GM23338 (cell line): ENCODE results near the gene PAFAH2. TPM values are rescaled to one million over a fixed set of nuclear protein-coding genes. Genes with fewer than 3 reads are reported as not detected.

Source experiments
- ATAC-seq: fragments of 200-7000 bp; cut with Tn5 transposase; 3 replicates; pipeline ENCODE4 v1.9.1; 2020
- DNase-seq: peaks from one replicate; pipeline ENCODE4 v3.0.0-alpha.2; 2015; ENCODE audit warnings: low spot score
- H2AFZ ChIP-seq: fragments of 200-600 bp; sonication (generic); 2 replicates; pipeline ENCODE4 v1.8.0; 2016; ENCODE audit warnings: antibody characterized with exemption, mild to moderate bottlenecking, moderate library complexity
- H3F3A ChIP-seq: fragments of 200-600 bp; sonication (generic); replicated peaks from 2 replicates; pipeline ENCODE4 v1.8.0; 2017; ENCODE audit warnings: antibody characterized with exemption, mixed run types, low read depth
- H3K27ac ChIP-seq: fragments of 200-600 bp; sonication (generic); 2 replicates; pipeline ENCODE4 v1.6.1; 2016; ENCODE audit warnings: low read depth
- H3K27me3 ChIP-seq: fragments of 200-600 bp; sonication (generic); 2 replicates; pipeline ENCODE4 v1.8.0; 2016; ENCODE audit warnings: mild to moderate bottlenecking, mixed run types, moderate library complexity; ENCODE audit not compliant: insufficient read depth
- H3K36me3 ChIP-seq: fragments of 200-600 bp; sonication (generic); 2 replicates; pipeline ENCODE4 v1.8.0; 2016; ENCODE audit warnings: mild to moderate bottlenecking; ENCODE audit not compliant: insufficient read depth
- H3K4me1 ChIP-seq: fragments of 200-600 bp; sonication (generic); 2 replicates; pipeline ENCODE4 v1.8.0; 2016; ENCODE audit warnings: mild to moderate bottlenecking, moderate library complexity; ENCODE audit not compliant: insufficient read depth
- H3K4me2 ChIP-seq: fragments of 200-600 bp; sonication (generic); 2 replicates; pipeline ENCODE4 v1.7.1; 2017; ENCODE audit warnings: mixed run types
- H3K4me3 ChIP-seq: fragments of 200-600 bp; sonication (generic); 2 replicates; pipeline ENCODE4 v1.6.1; 2016; ENCODE audit warnings: mixed run types
- H3K79me2 ChIP-seq: fragments of 200-600 bp; sonication (generic); replicated peaks from 2 replicates; pipeline ENCODE4 v1.8.0; 2017; ENCODE audit warnings: mild to moderate bottlenecking; ENCODE audit not compliant: insufficient read depth
- H3K9me2 ChIP-seq: fragments of 200-600 bp; sonication (generic); 2 replicates; pipeline ENCODE4 v1.8.0; 2017; ENCODE audit not compliant: insufficient read depth
- H4K20me1 ChIP-seq: fragments of 200-600 bp; sonication (generic); replicated peaks from 2 replicates; pipeline ENCODE4 v1.8.0; 2017; ENCODE audit warnings: mild to moderate bottlenecking; ENCODE audit not compliant: insufficient read depth
- H3K27ac Mint-ChIP-seq: 2 replicates; pipeline ENCODE4 v1.8.0; 2020; ENCODE audit warnings: inconsistent platforms, mild to moderate bottlenecking, moderate library complexity, mixed read lengths
- H3K27me3 Mint-ChIP-seq: 3 replicates; pipeline ENCODE4 v1.8.0; 2022; ENCODE audit warnings: low read depth, mild to moderate bottlenecking, moderate library complexity, mixed read lengths, inconsistent platforms; ENCODE audit not compliant: insufficient read depth, poor library complexity
- H3K36me3 Mint-ChIP-seq: 3 replicates; pipeline ENCODE4 v1.8.0; 2021; ENCODE audit warnings: low read depth, mild to moderate bottlenecking, inconsistent platforms, moderate library complexity, mixed read lengths
- H3K4me1 Mint-ChIP-seq: 3 replicates; pipeline ENCODE4 v1.8.0; 2020; ENCODE audit warnings: mild to moderate bottlenecking, inconsistent platforms, mixed read lengths
- H3K4me3 Mint-ChIP-seq: 3 replicates; pipeline ENCODE4 v1.8.0; 2021; ENCODE audit warnings: moderate library complexity, mild to moderate bottlenecking, inconsistent platforms, mixed read lengths
- H3K9me3 Mint-ChIP-seq: 3 replicates; pipeline ENCODE4 v1.8.0; 2020; ENCODE audit warnings: moderate library complexity, mild to moderate bottlenecking, inconsistent platforms, mixed read lengths
- CREB1 ChIP-seq: fragments of 250-450 bp; sonication (Bioruptor Pico); IDR thresholded peaks from 2 replicates; pipeline ENCODE4 v1.5.0; 2020; ENCODE audit warnings: low read depth, mild to moderate bottlenecking, moderate library complexity
- EZH2 ChIP-seq: fragments of 200-600 bp; sonication (generic); IDR thresholded peaks from one replicate; pipeline ENCODE4 v1.8.0; 2017; ENCODE audit warnings: antibody characterized with exemption, mild to moderate bottlenecking, low read depth; ENCODE audit not compliant: unreplicated experiment
- EZH2phosphoT487 ChIP-seq: fragments of 200-600 bp; sonication (generic); IDR thresholded peaks from one replicate; pipeline ENCODE4 v1.8.1; 2018; ENCODE audit warnings: antibody characterized with exemption; ENCODE audit not compliant: unreplicated experiment
- JUNB ChIP-seq: IDR thresholded peaks from one replicate; pipeline ENCODE4 v1.6.1; 2016; ENCODE audit warnings: antibody characterized with exemption; ENCODE audit not compliant: unreplicated experiment
- NANOG ChIP-seq: IDR thresholded peaks from 2 replicates; pipeline ENCODE4 v1.6.1; 2016; ENCODE audit warnings: antibody characterized with exemption, borderline replicate concordance
- POLR2AphosphoS5 ChIP-seq: IDR thresholded peaks from 2 replicates; pipeline ENCODE4 v1.6.1; 2016; ENCODE audit warnings: antibody characterized with exemption, low read depth
- STAT1 ChIP-seq: IDR thresholded peaks from one replicate; pipeline ENCODE4 v1.6.1; 2016; ENCODE audit warnings: antibody characterized with exemption; ENCODE audit not compliant: unreplicated experiment
- ZNF114 ChIP-seq: fragments of 250-450 bp; sonication (Bioruptor Pico); IDR thresholded peaks from 2 replicates; pipeline ENCODE4 v1.5.0; 2020; ENCODE audit warnings: mild to moderate bottlenecking, moderate library complexity
- ZNF331 ChIP-seq: fragments of 250-450 bp; sonication (Bioruptor Pico); IDR thresholded peaks from 2 replicates; pipeline ENCODE4 v1.5.0; 2020; ENCODE audit warnings: low read depth, mild to moderate bottlenecking, moderate library complexity
- polyA plus RNA-seq: library from polyadenylated mRNA; unstranded; fragments of >200 nt; fragmentation: Nextera tagmentation; extraction: Ambion mirVana; gene quantifications from 2 replicates; pipeline ENCODE4 v1.2.1, GENCODE V29; 2016
- total RNA-seq: library from RNA; depleted of rRNA; stranded (reverse); fragments of >200 nt; shearing (Covaris generic); gene quantifications from 2 replicates; pipeline ENCODE4 v1.2.3, GENCODE V29; 2014
- TF ChIP-seq, protein P1 (sequence below): IDR thresholded peaks from one replicate; pipeline ENCODE4 v1.6.1; 2018; ENCODE audit warnings: antibody characterized with exemption; ENCODE audit not compliant: unreplicated experiment
- TF ChIP-seq, protein P2 (sequence below), 2 experiments: fragments of 200-600 bp in 1 of 2; sonication (generic) in 1 of 2; conservative IDR thresholded peaks; 2 replicates each; pipeline versions ENCODE4 v1.5.1 to v1.6.1; 2016 to 2017; ENCODE audit warnings: antibody characterized with exemption in 2 of 2, low read depth in 2 of 2, mild to moderate bottlenecking in 2 of 2, moderate library complexity in 1 of 2
- TF ChIP-seq, protein P3 (sequence below): IDR thresholded peaks from 2 replicates; pipeline ENCODE4 v1.6.1; 2016; ENCODE audit warnings: antibody characterized with exemption
- TF ChIP-seq, protein P4 (sequence below): fragments of 250-450 bp; sonication (Bioruptor Pico); IDR thresholded peaks from 2 replicates; pipeline ENCODE4 v1.5.0; 2020; ENCODE audit warnings: mild to moderate bottlenecking, moderate library complexity

The PAFAH2 gene
- total and polyA plus RNA-seq, 2 experiments from 2014 or later = 5.7 to 10.3 TPM

DNA sequence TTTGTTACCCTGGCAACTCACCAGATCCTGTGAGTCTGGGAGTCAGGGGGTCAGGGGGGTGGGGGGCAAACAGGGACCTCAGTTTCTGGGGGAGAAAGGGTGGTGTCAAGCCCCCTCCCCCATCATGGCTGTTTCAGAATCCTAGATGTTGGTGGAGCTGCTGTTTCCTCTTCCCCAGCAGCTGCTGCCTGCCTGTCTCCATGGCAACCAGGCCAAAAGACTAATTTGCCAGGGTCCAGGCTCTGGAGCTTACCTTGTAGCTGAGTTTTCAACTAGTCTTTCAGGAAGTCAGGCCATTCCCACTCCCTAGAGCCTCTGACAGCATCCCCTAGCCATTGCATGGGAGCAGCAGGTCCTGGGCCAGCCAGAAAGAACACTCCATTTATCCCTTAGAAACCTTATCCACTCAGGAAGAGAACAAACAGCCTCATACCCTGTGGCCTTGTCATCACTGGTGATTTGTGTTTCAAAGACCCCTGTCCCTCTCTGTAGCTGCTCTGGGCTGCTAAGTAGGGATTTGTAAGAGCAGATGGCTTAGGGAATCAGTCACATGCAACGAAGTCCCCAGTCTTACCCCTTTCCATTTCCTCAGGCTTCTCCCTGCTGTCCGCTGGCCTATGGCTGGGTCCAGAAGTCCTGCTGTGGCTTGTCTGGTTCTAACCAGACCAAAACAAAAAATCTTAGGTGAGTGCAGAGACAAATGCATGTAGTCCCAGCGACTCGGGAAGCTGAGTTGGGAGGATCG, 70.2 kb downstream of the PAFAH2 start:
- Histone ChIP-seq H3K4me3 (peak overlapping the region; percentile 25; the same call in 1 of the 2 replicates), H3K27me3 (no peaks in the 10 kb centered on the region), H3K27ac (no peak overlapping the region), H2AFZ (peak overlapping the region; percentile 98), H3F3A (peaks cover 8% of the 10 kb centered on the region), H3K9me2 (no peaks in the 10 kb centered on the region), H4K20me1 (no peaks in the 10 kb centered on the region), H3K4me1 (peaks cover 27% of the 10 kb centered on the region), H3K36me3 (no peaks in the 10 kb centered on the region), H3K4me2 (peak overlapping the region; percentile 71), H3K79me2 (no peaks in the 10 kb centered on the region)
- no peaks in the 10 kb centered on the region for H3K9me3 Mint-ChIP-seq
- H3K4me1 Mint-ChIP-seq = peaks cover 24% of the 10 kb centered on the region
- DNase-seq (peak; percentile 83), ATAC-seq (peak; percentile 19)
- H3K4me3 Mint-ChIP-seq = no peak overlapping the region; the same call in 2 of the 3 replicates
- H3K27me3 Mint-ChIP-seq = peaks cover 4% of the 10 kb centered on the region
- no peaks in the 10 kb centered on the region for H3K36me3 Mint-ChIP-seq
- H3K27ac Mint-ChIP-seq = no peak overlapping the region
- TF ChIP-seq, protein P1, sequence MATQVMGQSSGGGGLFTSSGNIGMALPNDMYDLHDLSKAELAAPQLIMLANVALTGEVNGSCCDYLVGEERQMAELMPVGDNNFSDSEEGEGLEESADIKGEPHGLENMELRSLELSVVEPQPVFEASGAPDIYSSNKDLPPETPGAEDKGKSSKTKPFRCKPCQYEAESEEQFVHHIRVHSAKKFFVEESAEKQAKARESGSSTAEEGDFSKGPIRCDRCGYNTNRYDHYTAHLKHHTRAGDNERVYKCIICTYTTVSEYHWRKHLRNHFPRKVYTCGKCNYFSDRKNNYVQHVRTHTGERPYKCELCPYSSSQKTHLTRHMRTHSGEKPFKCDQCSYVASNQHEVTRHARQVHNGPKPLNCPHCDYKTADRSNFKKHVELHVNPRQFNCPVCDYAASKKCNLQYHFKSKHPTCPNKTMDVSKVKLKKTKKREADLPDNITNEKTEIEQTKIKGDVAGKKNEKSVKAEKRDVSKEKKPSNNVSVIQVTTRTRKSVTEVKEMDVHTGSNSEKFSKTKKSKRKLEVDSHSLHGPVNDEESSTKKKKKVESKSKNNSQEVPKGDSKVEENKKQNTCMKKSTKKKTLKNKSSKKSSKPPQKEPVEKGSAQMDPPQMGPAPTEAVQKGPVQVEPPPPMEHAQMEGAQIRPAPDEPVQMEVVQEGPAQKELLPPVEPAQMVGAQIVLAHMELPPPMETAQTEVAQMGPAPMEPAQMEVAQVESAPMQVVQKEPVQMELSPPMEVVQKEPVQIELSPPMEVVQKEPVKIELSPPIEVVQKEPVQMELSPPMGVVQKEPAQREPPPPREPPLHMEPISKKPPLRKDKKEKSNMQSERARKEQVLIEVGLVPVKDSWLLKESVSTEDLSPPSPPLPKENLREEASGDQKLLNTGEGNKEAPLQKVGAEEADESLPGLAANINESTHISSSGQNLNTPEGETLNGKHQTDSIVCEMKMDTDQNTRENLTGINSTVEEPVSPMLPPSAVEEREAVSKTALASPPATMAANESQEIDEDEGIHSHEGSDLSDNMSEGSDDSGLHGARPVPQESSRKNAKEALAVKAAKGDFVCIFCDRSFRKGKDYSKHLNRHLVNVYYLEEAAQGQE = no peak
- TF ChIP-seq ZNF114 (CRISPR knock-in tag) (no peak), JUNB (no peak), EZH2 (no peak), ZNF331 (no peak), STAT1 (no peak), CREB1 (no peak), EZH2phosphoT487 (no peak), POLR2AphosphoS5 (no peak), NANOG (no peak)
- TF ChIP-seq, protein P2, sequence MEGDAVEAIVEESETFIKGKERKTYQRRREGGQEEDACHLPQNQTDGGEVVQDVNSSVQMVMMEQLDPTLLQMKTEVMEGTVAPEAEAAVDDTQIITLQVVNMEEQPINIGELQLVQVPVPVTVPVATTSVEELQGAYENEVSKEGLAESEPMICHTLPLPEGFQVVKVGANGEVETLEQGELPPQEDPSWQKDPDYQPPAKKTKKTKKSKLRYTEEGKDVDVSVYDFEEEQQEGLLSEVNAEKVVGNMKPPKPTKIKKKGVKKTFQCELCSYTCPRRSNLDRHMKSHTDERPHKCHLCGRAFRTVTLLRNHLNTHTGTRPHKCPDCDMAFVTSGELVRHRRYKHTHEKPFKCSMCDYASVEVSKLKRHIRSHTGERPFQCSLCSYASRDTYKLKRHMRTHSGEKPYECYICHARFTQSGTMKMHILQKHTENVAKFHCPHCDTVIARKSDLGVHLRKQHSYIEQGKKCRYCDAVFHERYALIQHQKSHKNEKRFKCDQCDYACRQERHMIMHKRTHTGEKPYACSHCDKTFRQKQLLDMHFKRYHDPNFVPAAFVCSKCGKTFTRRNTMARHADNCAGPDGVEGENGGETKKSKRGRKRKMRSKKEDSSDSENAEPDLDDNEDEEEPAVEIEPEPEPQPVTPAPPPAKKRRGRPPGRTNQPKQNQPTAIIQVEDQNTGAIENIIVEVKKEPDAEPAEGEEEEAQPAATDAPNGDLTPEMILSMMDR (conservative IDR thresholded peaks at IDR 0.05; ENCODE audit: low read depth in 2 of 2) = no peak
- TF ChIP-seq, protein P3, sequence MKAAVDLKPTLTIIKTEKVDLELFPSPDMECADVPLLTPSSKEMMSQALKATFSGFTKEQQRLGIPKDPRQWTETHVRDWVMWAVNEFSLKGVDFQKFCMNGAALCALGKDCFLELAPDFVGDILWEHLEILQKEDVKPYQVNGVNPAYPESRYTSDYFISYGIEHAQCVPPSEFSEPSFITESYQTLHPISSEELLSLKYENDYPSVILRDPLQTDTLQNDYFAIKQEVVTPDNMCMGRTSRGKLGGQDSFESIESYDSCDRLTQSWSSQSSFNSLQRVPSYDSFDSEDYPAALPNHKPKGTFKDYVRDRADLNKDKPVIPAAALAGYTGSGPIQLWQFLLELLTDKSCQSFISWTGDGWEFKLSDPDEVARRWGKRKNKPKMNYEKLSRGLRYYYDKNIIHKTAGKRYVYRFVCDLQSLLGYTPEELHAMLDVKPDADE = no peak
- TF ChIP-seq, protein P4, sequence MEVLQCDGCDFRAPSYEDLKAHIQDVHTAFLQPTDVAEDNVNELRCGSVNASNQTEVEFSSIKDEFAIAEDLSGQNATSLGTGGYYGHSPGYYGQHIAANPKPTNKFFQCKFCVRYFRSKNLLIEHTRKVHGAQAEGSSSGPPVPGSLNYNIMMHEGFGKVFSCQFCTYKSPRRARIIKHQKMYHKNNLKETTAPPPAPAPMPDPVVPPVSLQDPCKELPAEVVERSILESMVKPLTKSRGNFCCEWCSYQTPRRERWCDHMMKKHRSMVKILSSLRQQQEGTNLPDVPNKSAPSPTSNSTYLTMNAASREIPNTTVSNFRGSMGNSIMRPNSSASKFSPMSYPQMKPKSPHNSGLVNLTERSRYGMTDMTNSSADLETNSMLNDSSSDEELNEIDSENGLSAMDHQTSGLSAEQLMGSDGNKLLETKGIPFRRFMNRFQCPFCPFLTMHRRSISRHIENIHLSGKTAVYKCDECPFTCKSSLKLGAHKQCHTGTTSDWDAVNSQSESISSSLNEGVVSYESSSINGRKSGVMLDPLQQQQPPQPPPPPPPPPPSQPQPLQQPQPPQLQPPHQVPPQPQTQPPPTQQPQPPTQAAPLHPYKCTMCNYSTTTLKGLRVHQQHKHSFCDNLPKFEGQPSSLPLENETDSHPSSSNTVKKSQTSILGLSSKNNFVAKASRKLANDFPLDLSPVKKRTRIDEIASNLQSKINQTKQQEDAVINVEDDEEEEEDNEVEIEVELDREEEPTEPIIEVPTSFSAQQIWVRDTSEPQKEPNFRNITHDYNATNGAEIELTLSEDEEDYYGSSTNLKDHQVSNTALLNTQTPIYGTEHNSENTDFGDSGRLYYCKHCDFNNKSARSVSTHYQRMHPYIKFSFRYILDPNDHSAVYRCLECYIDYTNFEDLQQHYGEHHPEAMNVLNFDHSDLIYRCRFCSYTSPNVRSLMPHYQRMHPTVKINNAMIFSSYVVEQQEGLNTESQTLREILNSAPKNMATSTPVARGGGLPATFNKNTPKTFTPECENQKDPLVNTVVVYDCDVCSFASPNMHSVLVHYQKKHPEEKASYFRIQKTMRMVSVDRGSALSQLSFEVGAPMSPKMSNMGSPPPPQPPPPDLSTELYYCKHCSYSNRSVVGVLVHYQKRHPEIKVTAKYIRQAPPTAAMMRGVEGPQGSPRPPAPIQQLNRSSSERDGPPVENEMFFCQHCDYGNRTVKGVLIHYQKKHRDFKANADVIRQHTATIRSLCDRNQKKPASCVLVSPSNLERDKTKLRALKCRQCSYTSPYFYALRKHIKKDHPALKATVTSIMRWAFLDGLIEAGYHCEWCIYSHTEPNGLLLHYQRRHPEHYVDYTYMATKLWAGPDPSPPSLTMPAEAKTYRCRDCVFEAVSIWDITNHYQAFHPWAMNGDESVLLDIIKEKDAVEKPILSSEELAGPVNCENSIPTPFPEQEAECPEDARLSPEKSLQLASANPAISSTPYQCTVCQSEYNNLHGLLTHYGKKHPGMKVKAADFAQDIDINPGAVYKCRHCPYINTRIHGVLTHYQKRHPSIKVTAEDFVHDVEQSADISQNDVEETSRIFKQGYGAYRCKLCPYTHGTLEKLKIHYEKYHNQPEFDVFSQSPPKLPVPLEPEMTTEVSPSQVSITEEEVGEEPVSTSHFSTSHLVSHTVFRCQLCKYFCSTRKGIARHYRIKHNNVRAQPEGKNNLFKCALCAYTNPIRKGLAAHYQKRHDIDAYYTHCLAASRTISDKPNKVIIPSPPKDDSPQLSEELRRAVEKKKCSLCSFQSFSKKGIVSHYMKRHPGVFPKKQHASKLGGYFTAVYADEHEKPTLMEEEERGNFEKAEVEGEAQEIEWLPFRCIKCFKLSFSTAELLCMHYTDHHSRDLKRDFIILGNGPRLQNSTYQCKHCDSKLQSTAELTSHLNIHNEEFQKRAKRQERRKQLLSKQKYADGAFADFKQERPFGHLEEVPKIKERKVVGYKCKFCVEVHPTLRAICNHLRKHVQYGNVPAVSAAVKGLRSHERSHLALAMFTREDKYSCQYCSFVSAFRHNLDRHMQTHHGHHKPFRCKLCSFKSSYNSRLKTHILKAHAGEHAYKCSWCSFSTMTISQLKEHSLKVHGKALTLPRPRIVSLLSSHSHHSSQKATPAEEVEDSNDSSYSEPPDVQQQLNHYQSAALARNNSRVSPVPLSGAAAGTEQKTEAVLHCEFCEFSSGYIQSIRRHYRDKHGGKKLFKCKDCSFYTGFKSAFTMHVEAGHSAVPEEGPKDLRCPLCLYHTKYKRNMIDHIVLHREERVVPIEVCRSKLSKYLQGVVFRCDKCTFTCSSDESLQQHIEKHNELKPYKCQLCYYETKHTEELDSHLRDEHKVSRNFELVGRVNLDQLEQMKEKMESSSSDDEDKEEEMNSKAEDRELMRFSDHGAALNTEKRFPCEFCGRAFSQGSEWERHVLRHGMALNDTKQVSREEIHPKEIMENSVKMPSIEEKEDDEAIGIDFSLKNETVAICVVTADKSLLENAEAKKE (CRISPR knock-in tag) = no peak
